Measurements from ENCODE around the gene CEBPG. TPM values are rescaled to one million over a fixed set of nuclear protein-coding genes. Genes with fewer than 3 reads are reported as not detected.

CEBPG gene
- total RNA-seq, 1 donor from 2014 or later: 19.3 TPM

DNA sequence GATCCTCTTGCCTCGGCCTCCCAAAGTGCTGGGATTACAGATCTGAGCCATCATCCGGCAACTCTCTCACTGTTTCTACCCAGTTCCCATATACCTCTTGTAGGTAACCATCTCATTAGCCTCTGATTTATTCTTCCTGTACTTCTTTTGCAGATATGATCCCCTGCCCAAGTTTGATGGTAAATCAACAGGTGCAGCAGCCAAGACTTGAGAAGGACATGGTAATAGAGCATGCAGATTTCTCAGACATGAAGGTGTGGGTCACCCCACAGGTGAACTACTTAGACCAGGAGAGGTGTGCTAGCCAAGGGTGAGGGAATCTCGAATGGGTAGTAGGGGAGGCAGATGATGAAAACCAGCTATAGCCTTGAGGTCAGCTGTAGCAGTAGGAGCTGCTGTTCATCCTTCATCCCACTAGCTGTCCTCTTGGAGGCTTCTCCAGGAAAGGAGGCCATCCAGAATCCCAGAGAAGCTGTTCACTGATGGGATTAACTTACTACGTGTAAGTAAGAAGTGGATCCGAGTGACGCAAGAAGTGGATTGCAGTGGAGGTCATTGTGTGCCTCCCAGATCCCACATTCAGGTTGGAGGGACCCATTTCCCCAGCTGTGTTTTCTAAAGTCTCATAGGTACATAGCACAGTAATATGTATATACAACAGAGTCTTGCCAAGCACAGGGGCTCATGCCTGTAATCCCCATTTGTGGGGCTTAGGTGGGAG, 10.8 kb upstream of the CEBPG start:
- no peak for TF ChIP-seq CTCF (conservative IDR thresholded peaks at IDR 0.05; ENCODE audit: low read depth, low read length)
- H3K4me3 ChIP-seq (ENCODE audit: low read depth, low read length): no peak overlapping the region
- DNase-seq (ENCODE audit: low read depth): no peak

DNA sequence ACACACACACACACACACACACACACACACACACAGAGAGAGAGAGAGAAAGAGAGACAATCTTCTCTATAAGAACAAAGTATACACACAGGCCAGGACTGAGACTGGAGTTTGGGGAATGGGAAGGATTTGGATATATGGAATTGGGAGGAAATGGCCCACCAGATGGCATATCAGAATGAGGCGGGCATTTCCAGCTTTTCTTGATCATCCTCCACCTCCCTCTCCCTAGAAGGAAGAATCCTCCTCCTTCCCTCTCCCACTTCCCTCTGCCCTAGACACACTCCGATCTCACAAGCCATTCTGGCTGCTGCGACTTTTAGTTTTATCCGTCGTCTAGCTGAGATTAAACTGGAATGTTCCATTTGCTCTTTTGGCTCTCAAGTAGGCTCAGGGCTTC, 10.0 kb upstream of the CEBPG start:
- DNase-seq (ENCODE audit: low read depth): no peak

DNA sequence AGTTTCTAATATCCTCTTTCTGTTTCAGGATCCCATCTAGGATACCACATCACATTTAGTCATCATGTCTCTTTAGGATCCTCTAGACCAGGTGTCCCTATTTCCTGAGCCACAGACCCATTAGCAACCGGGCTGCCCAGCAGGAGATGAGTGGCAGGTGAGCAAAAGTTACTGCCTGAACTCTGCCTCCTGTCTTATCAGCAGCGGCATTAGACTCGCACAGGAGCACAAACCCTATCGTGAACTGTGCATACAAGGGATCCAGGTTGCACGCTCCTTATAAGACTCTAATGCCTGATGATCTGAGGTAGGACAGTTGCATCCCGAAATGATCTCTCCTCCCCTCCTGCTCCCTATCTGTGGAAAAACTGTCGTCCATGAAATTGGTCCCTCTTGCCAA, 7.8 kb upstream of the CEBPG start:
- H3K4me3 ChIP-seq (ENCODE audit: low read depth, low read length): no peak overlapping the region
- TF ChIP-seq CTCF (conservative IDR thresholded peaks at IDR 0.05; ENCODE audit: low read depth, low read length): no peak
- no peak for DNase-seq (ENCODE audit: low read depth)

More for the DNA sequence above, 10.0 kb upstream of the CEBPG start:
- no peak for TF ChIP-seq CTCF (conservative IDR thresholded peaks at IDR 0.05; ENCODE audit: low read depth, low read length)
- no peak overlapping the region for H3K4me3 ChIP-seq (ENCODE audit: low read depth, low read length)

GRCh38 chr19:33366127-33366526, 7.4 kb upstream of the CEBPG start:
- TF ChIP-seq CTCF (conservative IDR thresholded peaks at IDR 0.05; ENCODE audit: low read depth, low read length): no peak
- H3K4me3 ChIP-seq (ENCODE audit: low read depth, low read length): no peak overlapping the region
- DNase-seq (ENCODE audit: low read depth): no peak

GRCh38 chr19:33366897-33367296, 6.6 kb upstream of the CEBPG start:
- no peak overlapping the region for H3K4me3 ChIP-seq (ENCODE audit: low read depth, low read length)
- no peak for DNase-seq (ENCODE audit: low read depth)
- no peak for TF ChIP-seq CTCF (conservative IDR thresholded peaks at IDR 0.05; ENCODE audit: low read depth, low read length)

GRCh38 chr19:33368074-33368864, 5.2 kb upstream of the CEBPG start:
- DNase-seq (ENCODE audit: low read depth): no peak
- no peak for TF ChIP-seq CTCF (conservative IDR thresholded peaks at IDR 0.05; ENCODE audit: low read depth, low read length)
- no peak overlapping the region for H3K4me3 ChIP-seq (ENCODE audit: low read depth, low read length)

Measured in epithelial cell of proximal tubule (primary cell).